HEK293T (cell line): ENCODE measurements around the gene NTNG2.

ENCODE experiments used
- CTCF ChIA-PET: fragments of 350-600 bp; formaldehyde crosslinking; extraction: SDS; loops from one replicate; lab custom pipeline; 2021; ENCODE audit warnings: antibody characterized with exemption, inconsistent platforms; lab: Yijun Ruan, JAX
- POLR2A ChIA-PET: fragments of 350-600 bp; formaldehyde crosslinking; extraction: SDS; loops from one replicate; lab custom pipeline; 2020; ENCODE audit warnings: antibody characterized with exemption, inconsistent platforms; lab: Yijun Ruan, JAX
- DNase-seq: peaks from one replicate; pipeline ENCODE4 v3.0.0; 2012; ENCODE audit warnings: mixed read lengths; ENCODE audit errors: extremely low spot score
- ARNT ChIP-seq: fragments of 450-650 bp; IDR thresholded peaks from 2 replicates; pipeline ENCODE4 v1.6.1; 2017; ENCODE audit warnings: mild to moderate bottlenecking
- BHLHE40 ChIP-seq: fragments of 450-650 bp; IDR thresholded peaks from 2 replicates; pipeline ENCODE4 v1.6.1; 2016; ENCODE audit warnings: mild to moderate bottlenecking, moderate library complexity, borderline replicate concordance
- CTBP1 ChIP-seq: fragments of 450-650 bp; IDR thresholded peaks from 2 replicates; pipeline ENCODE4 v1.6.1; 2016; ENCODE audit warnings: borderline replicate concordance
- ELF4 ChIP-seq: fragments of 450-650 bp; IDR thresholded peaks from 2 replicates; pipeline ENCODE4 v1.6.1; 2017; ENCODE audit warnings: antibody characterized with exemption
- FOXA1 ChIP-seq: fragments of 450-650 bp; IDR thresholded peaks from 2 replicates; pipeline ENCODE4 v1.6.1; 2016; ENCODE audit warnings: mild to moderate bottlenecking
- FOXK2 ChIP-seq: fragments of 450-650 bp; IDR thresholded peaks from 2 replicates; pipeline ENCODE4 v1.6.1; 2016; ENCODE audit warnings: mild to moderate bottlenecking
- FOXM1 ChIP-seq: fragments of 450-650 bp; IDR thresholded peaks from 2 replicates; pipeline ENCODE4 v1.6.1; 2017; ENCODE audit warnings: mild to moderate bottlenecking, borderline replicate concordance
- HDGF ChIP-seq: fragments of 450-650 bp; IDR thresholded peaks from 2 replicates; pipeline ENCODE4 v1.6.1; 2017; ENCODE audit warnings: antibody characterized with exemption, borderline replicate concordance
- L3MBTL2 ChIP-seq: fragments of 450-650 bp; conservative IDR thresholded peaks from 2 replicates; pipeline ENCODE4 v1.6.1; 2016; ENCODE audit warnings: mild to moderate bottlenecking
- LEF1 ChIP-seq: fragments of 450-650 bp; IDR thresholded peaks from 2 replicates; pipeline ENCODE4 v1.6.1; 2017; ENCODE audit warnings: mild to moderate bottlenecking, borderline replicate concordance
- NFRKB ChIP-seq: fragments of 450-650 bp; IDR thresholded peaks from 2 replicates; pipeline ENCODE4 v1.6.1; 2016; ENCODE audit warnings: mild to moderate bottlenecking, moderate library complexity
- PKNOX1 ChIP-seq: fragments of 450-650 bp; IDR thresholded peaks from 2 replicates; pipeline ENCODE4 v1.6.1; 2016
- SP1 ChIP-seq: fragments of 450-650 bp; IDR thresholded peaks from 2 replicates; pipeline ENCODE4 v1.6.1; 2017
- SUZ12 ChIP-seq: fragments of 450-650 bp; IDR thresholded peaks from 2 replicates; pipeline ENCODE4 v1.6.1; 2016; ENCODE audit warnings: mild to moderate bottlenecking
- TARDBP ChIP-seq: fragments of 450-650 bp; IDR thresholded peaks from 2 replicates; pipeline ENCODE4 v1.6.1; 2016
- ZNF384 ChIP-seq: fragments of 450-650 bp; IDR thresholded peaks from 2 replicates; pipeline ENCODE4 v1.6.1; 2016

NTNG2 gene

GRCh38 chr9:132242621-132243155 is 80.8 kb downstream of the NTNG2 start:
- CTCF ChIA-PET: interaction anchor here (0.6 kb wide), 1 partner anchor 143 kb away, joined by 4 read pairs; no protein-coding TSS in a partner anchor
- POLR2A ChIA-PET: no interaction called here
- DNase-seq: no peak
- TF ChIP-seq PKNOX1 (no peak), SP1 (no peak), TARDBP (no peak), NFRKB (no peak), BHLHE40 (no peak), LEF1 (no peak)

- no peak for DNase-seq
- no peak for TF ChIP-seq PKNOX1
- TF ChIP-seq CTBP1: no peak
- TF ChIP-seq L3MBTL2: no peak
- TF ChIP-seq FOXM1: no peak
- TF ChIP-seq NFRKB: no peak
- TF ChIP-seq SP1: no peak
- TF ChIP-seq ARNT: no peak
- no peak for TF ChIP-seq FOXK2
- no peak for TF ChIP-seq LEF1
- no peak for TF ChIP-seq TARDBP
- no peak for TF ChIP-seq FOXA1
- ChIA-PET POLR2A (no interaction called here), CTCF (interaction anchor here (0.6 kb wide), 1 partner anchor 143 kb away, joined by 4 read pairs; no protein-coding TSS in a partner anchor)
Observed at GRCh38 chr9:132243156-132244074, 81.6 kb downstream of the NTNG2 start.

DNA sequence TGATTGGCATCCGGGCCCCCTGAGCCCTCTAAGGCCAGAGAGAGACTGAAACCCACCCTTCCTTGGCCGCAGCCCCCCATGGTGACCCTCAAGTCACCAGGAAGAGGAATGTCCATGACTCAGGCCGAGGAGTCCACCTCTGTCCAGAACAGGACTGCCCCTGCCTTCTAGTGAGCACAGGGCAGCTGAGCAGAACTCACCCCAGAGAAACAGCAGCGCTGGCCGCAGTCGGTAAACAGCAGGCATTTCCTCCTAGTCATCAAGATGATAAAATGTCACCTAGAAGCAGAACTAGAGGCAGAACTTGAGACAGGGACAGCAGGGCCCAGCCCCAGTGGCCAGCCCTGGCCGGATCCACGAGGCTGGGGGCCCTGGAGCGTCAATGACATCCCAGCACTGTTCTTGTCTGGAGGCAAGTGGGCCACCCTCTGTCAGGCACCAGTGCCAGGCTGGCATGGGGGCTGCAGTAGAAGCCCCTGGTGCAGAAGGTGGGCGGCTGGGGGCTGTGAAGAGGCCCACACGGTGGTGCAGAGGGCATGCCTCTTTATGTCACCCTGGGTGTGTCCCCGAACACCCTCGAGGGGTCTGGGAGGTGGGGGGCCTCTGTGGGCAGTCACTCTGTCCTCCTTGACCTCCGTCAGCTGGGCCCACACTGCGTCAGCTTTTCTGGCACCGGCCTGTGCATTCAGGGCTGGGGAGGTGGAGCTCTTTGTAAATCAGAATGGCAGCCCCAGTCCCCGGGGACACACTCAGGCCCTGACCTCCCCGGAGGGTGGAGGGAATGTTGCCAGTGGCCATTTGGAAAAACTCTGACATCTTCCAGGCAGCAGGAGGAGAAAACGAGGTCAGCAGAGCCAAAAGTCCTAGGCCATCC is 83.0 kb downstream of the NTNG2 start:
- POLR2A ChIA-PET: no interaction called here

DNA sequence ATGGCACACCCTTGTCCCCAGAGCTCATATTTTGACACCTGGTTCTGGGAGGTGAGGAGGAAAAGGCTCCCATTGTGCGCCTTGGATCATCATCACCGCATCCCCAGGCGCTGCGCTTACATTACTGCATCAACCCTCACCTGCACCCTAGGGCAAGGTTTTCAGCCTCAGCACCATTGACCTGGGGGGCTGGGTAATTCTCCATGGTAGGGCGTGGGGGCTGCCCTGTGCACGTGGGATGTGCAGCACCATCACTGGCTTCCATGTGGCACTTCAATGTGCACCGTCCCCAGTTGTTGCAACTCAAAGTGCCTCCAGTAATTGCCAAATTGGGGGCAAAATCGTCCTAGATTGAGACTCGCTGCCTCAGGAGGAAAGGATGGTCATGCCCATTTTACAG is 83.6 kb downstream of the NTNG2 start:
- POLR2A ChIA-PET: no interaction called here

More for the DNA sequence above, 83.0 kb downstream of the NTNG2 start:
- no peak for TF ChIP-seq ELF4
- no peak for TF ChIP-seq ZNF384
- TF ChIP-seq SP1: no peak
- TF ChIP-seq PKNOX1: no peak
- TF ChIP-seq CTBP1: no peak
- CTCF ChIA-PET: interaction anchor here (1.7 kb wide), 1 partner anchor 15 kb away, joined by 4 read pairs; no protein-coding TSS in a partner anchor
- DNase-seq: no peak

DNA sequence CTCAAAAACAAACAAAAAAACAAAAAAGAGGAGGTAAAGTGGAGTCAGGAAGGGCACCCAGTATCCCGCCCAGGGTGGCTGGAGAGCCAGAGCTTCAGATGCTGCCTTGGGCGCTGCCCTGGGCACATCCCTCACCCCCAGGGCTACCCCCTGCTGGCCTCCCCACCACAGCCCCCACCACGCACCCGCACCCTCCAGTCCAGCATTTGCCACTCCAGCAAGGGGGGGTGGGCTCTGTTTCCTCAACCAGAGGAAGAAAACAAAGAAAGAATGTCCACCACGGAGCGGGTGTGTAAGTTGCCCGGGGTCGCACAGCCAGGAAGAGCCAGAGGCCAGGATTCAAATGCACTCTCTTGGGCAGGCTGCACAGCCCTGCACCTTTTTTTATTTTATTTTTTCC is 86.1 kb downstream of the NTNG2 start:
- TF ChIP-seq TARDBP (no peak), ARNT (no peak), ZNF384 (no peak), NFRKB (no peak)
- ChIA-PET POLR2A (no interaction called here), CTCF (interaction anchor here (2.1 kb wide), 1 partner anchor 11 kb away, joined by 4 read pairs; no protein-coding TSS in a partner anchor)
- DNase-seq: no peak

More for the DNA sequence above, 83.6 kb downstream of the NTNG2 start:
- no peak for TF ChIP-seq SP1
- TF ChIP-seq BHLHE40: no peak
- no peak for TF ChIP-seq TARDBP
- no peak for TF ChIP-seq ELF4
- TF ChIP-seq ARNT: no peak
- DNase-seq: no peak
- CTCF ChIA-PET: interaction anchor here (1.7 kb wide), 1 partner anchor 14 kb away, joined by 4 read pairs; no protein-coding TSS in a partner anchor

- ChIA-PET POLR2A (no interaction called here), CTCF (no interaction called here)
Observed at GRCh38 chr9:132249123-132249522, 87.3 kb downstream of the NTNG2 start.

More at GRCh38 chr9:132249123-132249522, 87.3 kb downstream of the NTNG2 start:
- no peak for DNase-seq
- TF ChIP-seq ZNF384 (no peak), FOXM1 (no peak), TARDBP (no peak), ARNT (no peak), HDGF (no peak), SP1 (no peak), FOXA1 (no peak), L3MBTL2 (no peak), CTBP1 (no peak), LEF1 (no peak), NFRKB (no peak), PKNOX1 (no peak), BHLHE40 (no peak), SUZ12 (no peak), ELF4 (no peak), FOXK2 (no peak)
